ENCODE results near the gene KIF14. TPM values are rescaled to one million over a fixed set of nuclear protein-coding genes. Genes with fewer than 3 reads are reported as not detected.

Gene KIF14
- total RNA-seq, 1 experiment from 2014 or later: 25.5 TPM

DNA sequence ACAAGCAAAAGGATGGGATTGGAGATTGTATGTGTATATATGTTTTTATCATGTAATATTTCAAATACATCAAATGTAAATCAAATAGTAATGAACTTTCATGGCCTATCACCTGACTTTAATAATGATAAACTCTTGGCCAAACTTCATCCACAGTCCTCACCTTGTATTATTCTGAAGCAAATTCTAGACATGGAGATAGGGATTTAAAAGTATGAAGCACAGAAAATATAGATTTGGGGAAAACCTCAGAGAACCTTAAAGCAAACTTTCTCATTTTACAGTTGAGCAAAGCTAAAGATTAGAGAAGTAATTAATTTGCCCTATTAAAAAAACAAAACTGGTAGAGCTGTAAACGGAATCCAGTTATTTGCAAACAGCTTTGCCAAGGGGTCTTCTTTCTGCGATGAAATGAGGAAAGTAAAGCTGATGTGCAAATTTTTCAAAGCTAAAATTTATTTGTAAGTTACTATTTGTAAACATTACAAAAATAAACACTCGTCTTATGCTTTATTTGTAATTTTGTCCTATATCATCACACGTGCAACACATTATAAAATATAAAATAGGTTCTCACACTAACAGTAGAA lies 19.9 kb upstream of the KIF14 start:
- intact Hi-C loops (cut with micrococcal nuclease): loop anchor here (1.0 kb wide), 1 partner anchor 30 kb away; no protein-coding TSS in a partner anchor
- peak overlapping the region; percentile 55 for H3K27ac Mint-ChIP-seq (ENCODE audit: low read depth, unreplicated experiment)
- peak overlapping the region; percentile 4 for H3K4me3 Mint-ChIP-seq (ENCODE audit: unreplicated experiment)
- POLR2A ChIA-PET: interaction anchor here (0.6 to 14.2 kb wide), 28 partner anchors 11 to 659 kb away, joined by 3 to 208 read pairs (median 10); partner anchors contain the start of genes CAMSAP2, DDX59 and KIF14
- DNase-seq (ENCODE audit: unreplicated experiment): no peak
- peaks cover 20% of the 10 kb centered on the region for H3K4me1 Mint-ChIP-seq (ENCODE audit: insufficient read depth, unreplicated experiment)
- TF ChIP-seq, protein P1, sequence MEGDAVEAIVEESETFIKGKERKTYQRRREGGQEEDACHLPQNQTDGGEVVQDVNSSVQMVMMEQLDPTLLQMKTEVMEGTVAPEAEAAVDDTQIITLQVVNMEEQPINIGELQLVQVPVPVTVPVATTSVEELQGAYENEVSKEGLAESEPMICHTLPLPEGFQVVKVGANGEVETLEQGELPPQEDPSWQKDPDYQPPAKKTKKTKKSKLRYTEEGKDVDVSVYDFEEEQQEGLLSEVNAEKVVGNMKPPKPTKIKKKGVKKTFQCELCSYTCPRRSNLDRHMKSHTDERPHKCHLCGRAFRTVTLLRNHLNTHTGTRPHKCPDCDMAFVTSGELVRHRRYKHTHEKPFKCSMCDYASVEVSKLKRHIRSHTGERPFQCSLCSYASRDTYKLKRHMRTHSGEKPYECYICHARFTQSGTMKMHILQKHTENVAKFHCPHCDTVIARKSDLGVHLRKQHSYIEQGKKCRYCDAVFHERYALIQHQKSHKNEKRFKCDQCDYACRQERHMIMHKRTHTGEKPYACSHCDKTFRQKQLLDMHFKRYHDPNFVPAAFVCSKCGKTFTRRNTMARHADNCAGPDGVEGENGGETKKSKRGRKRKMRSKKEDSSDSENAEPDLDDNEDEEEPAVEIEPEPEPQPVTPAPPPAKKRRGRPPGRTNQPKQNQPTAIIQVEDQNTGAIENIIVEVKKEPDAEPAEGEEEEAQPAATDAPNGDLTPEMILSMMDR (IDR thresholded peaks at IDR 0.05; ENCODE audit: unreplicated experiment): no peak
- peaks cover 34% of the 10 kb centered on the region for H3K36me3 Mint-ChIP-seq (ENCODE audit: insufficient read depth, unreplicated experiment)
- TSS peak; percentile 98 for BruUV-seq (replicated peaks)
- CTCF ChIA-PET: interaction anchor here (0.5 to 3.4 kb wide), 13 partner anchors 9 to 163 kb away, joined by 3 to 21 read pairs (median 3); no protein-coding TSS in a partner anchor
- H3K9me3 Mint-ChIP-seq (ENCODE audit: unreplicated experiment): no peaks in the 10 kb centered on the region
- no peaks in the 10 kb centered on the region for H3K27me3 Mint-ChIP-seq (ENCODE audit: insufficient read depth, unreplicated experiment)

DNA sequence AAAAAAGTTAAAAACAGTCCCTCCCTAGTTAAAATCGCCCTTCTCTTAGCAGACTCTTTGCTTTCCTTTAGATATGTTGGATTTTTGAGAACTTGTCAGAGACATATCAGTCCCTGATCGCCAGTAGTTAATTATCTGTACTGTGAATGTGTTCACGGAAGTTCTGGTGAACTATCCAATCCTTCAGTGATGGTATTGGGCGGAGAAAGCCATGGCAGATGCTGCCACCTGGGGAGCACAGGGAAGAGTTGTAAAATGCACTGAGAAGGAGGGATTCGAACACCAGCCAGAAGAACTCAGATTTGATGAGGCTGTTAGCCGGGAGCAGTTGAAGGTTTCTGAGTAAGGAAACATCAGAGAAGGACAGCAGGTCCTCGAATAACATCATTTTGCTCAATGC lies 17.5 kb upstream of the KIF14 start:
- intact Hi-C loops (cut with micrococcal nuclease): no loop called here
- Mint-ChIP-seq H3K36me3 (ENCODE audit: insufficient read depth, unreplicated experiment) (peaks cover 11% of the 10 kb centered on the region), H3K4me1 (ENCODE audit: insufficient read depth, unreplicated experiment) (peaks cover 20% of the 10 kb centered on the region), H3K27ac (ENCODE audit: low read depth, unreplicated experiment) (no peak overlapping the region), H3K4me3 (ENCODE audit: unreplicated experiment) (no peak overlapping the region), H3K27me3 (ENCODE audit: insufficient read depth, unreplicated experiment) (no peaks in the 10 kb centered on the region), H3K9me3 (ENCODE audit: unreplicated experiment) (no peaks in the 10 kb centered on the region)
- ChIA-PET POLR2A (interaction anchor here (0.7 to 14.2 kb wide), 4 partner anchors 13 to 186 kb away, joined by 3 to 208 read pairs (median 16); partner anchors contain the start of genes CAMSAP2 and DDX59), CTCF (interaction anchor here (1.0 kb wide), 1 partner anchor 823 kb away, joined by 4 read pairs; no protein-coding TSS in a partner anchor)
- DNase-seq (ENCODE audit: unreplicated experiment): no peak
- no TSS peak for BruUV-seq (replicated peaks)
- TF ChIP-seq, protein P1 (IDR thresholded peaks at IDR 0.05; ENCODE audit: unreplicated experiment): no peak

DNA sequence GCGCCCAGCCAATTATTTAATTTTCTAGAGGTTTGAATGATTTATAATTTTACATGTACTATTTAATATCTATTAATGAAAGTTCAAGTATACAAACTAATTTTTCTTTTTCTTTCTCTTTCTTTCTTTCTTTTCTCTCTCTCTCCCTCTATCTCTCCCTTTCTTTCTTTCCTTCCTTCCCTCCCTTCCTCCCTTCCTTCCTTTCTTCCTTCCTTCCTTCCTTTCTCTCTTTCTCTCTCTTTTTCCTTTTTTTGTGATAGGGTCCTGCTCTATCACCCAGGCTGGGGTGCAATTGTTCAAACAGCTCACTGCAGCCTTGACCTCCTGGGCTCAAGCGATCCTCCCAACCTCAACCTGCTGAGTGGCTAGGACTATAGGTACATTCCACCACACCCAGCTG lies 16.1 kb upstream of the KIF14 start:
- peaks cover 6% of the 10 kb centered on the region for H3K36me3 Mint-ChIP-seq (ENCODE audit: insufficient read depth, unreplicated experiment)
- H3K9me3 Mint-ChIP-seq (ENCODE audit: unreplicated experiment): no peaks in the 10 kb centered on the region
- H3K27me3 Mint-ChIP-seq (ENCODE audit: insufficient read depth, unreplicated experiment): no peaks in the 10 kb centered on the region
- no TSS peak for BruUV-seq (replicated peaks)
- DNase-seq (ENCODE audit: unreplicated experiment): no peak
- POLR2A ChIA-PET: interaction anchor here (1.1 to 1.8 kb wide), 5 partner anchors 12 to 107 kb away, joined by 3 to 11 read pairs (median 4); partner anchors contain the start of genes CAMSAP2, DDX59 and KIF14
- H3K27ac Mint-ChIP-seq (ENCODE audit: low read depth, unreplicated experiment): no peak overlapping the region
- intact Hi-C loops (cut with micrococcal nuclease): no loop called here
- TF ChIP-seq, protein P1 (IDR thresholded peaks at IDR 0.05; ENCODE audit: unreplicated experiment): no peak
- H3K4me3 Mint-ChIP-seq (ENCODE audit: unreplicated experiment): no peak overlapping the region
- peaks cover 14% of the 10 kb centered on the region for H3K4me1 Mint-ChIP-seq (ENCODE audit: insufficient read depth, unreplicated experiment)
- CTCF ChIA-PET: interaction anchor here (1.1 to 4.4 kb wide), 4 partner anchors 14 to 192 kb away, joined by 3 to 39 read pairs (median 7); no protein-coding TSS in a partner anchor

DNA sequence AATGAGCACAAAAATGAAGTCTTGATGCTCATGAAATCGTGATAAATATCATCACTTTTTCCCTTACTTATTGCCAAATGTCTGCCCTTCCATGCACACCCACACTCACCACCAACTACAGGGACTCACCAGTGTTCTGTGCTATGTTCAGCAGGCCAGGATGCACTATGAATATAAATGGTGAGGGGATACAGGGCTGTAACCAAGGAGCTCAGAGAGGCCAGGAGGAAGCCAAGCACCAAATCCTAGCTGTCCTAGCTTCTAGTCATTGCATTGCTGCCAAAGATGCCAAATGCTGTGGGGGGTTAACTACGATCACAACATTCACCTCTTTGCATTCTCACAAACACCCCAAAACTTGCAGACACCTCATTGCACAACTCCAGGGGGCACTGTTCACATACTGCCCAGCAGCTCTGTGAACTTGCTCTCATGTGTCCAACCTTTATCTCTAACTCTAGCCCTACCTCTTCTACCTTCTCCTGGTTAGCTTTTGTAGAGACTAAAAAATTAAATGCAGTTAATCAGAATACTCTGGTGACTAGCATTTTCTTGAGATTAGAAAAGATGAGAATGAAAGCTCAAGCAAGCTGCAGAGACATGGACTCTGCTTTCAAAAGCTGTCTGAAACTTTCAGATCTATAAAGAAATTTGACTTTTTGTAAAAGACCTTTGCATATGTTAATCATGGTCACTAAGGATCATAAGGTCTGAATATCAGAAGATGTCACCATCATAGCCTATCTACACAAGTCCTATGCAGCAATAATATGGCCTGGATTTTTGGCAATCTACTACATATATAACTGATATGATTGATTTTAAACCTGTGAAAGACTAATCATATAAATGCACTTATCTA lies 13.9 kb upstream of the KIF14 start:
- Mint-ChIP-seq H3K9me3 (ENCODE audit: unreplicated experiment) (no peaks in the 10 kb centered on the region), H3K4me1 (ENCODE audit: insufficient read depth, unreplicated experiment) (no peaks in the 10 kb centered on the region), H3K36me3 (ENCODE audit: insufficient read depth, unreplicated experiment) (no peaks in the 10 kb centered on the region), H3K27ac (ENCODE audit: low read depth, unreplicated experiment) (no peak overlapping the region), H3K27me3 (ENCODE audit: insufficient read depth, unreplicated experiment) (no peaks in the 10 kb centered on the region), H3K4me3 (ENCODE audit: unreplicated experiment) (no peak overlapping the region)
- CTCF ChIA-PET: interaction anchor here (0.6 to 4.4 kb wide), 16 partner anchors 8 to 413 kb away, joined by 3 to 39 read pairs (median 3); partner anchors contain the start of gene CAMSAP2
- intact Hi-C loops (cut with micrococcal nuclease): no loop called here
- BruUV-seq (replicated peaks): no TSS peak
- peak; percentile 43 for DNase-seq (ENCODE audit: unreplicated experiment)
- TF ChIP-seq, protein P1 (IDR thresholded peaks at IDR 0.05; ENCODE audit: unreplicated experiment): peak; percentile 41
- POLR2A ChIA-PET: interaction anchor here (1.0 to 2.4 kb wide), 5 partner anchors 10 to 208 kb away, joined by 3 to 12 read pairs (median 6); partner anchors contain the start of genes CAMSAP2 and DDX59
